Activated CD8-positive, alpha-beta T cell treated with anti-CD3 and anti-CD28 coated beads, Interleukin-2, amount 10 ng/mL, durations not matched to agents 7 days and 5 days (primary cell): Measurements from ENCODE around the gene PNMA6A. TPM values are rescaled to one million over a fixed set of nuclear protein-coding genes. Genes with fewer than 3 reads are reported as not detected.
"Not testable (repeated sequence)": the region's sequence is repeated elsewhere in the genome, so short reads cannot be mapped to it uniquely, and the experiment has no call there.

ENCODE experiments used
- ATAC-seq: fragments of 150-1000 bp; cut with Tn5 transposase; one replicate; pipeline ENCODE4 v1.10.0; 2021; ENCODE audit warnings: moderate library complexity
- CTCF ChIA-PET: fragments of 350-600 bp; sonication (Branson Sonifier 250); formaldehyde crosslinking; loops from one replicate; lab custom pipeline; 2021; ENCODE audit warnings: antibody characterized with exemption; lab: Charles Lee
- POLR2A ChIA-PET: fragments of 350-600 bp; sonication (Branson Sonifier 250); formaldehyde crosslinking; loops from one replicate; lab custom pipeline; 2021; ENCODE audit warnings: antibody characterized with exemption; lab: Charles Lee
- DNase-seq: peaks from one replicate; pipeline ENCODE4 v3.0.0-alpha.2; 2020
- H3K27ac Mint-ChIP-seq: one replicate; pipeline ENCODE4 v1.8.0; 2021; ENCODE audit warnings: mild to moderate bottlenecking, mixed read lengths
- H3K27me3 Mint-ChIP-seq: one replicate; pipeline ENCODE4 v1.8.0; 2021; ENCODE audit warnings: low read depth, mixed read lengths
- H3K36me3 Mint-ChIP-seq: one replicate; pipeline ENCODE4 v1.8.0; 2021; ENCODE audit warnings: low read depth, mixed read lengths
- H3K4me1 Mint-ChIP-seq: one replicate; pipeline ENCODE4 v1.8.0; 2021; ENCODE audit warnings: low read depth, mixed read lengths
- H3K4me3 Mint-ChIP-seq: one replicate; pipeline ENCODE4 v1.8.0; 2021; ENCODE audit warnings: mild to moderate bottlenecking, mixed read lengths
- H3K9me3 Mint-ChIP-seq: one replicate; pipeline ENCODE4 v1.8.0; 2022; ENCODE audit warnings: mixed read lengths; ENCODE audit not compliant: insufficient read depth
- total RNA-seq, 2 experiments: library from RNA; stranded (reverse); gene quantifications; one replicate each; pipeline ENCODE4 v1.2.3, GENCODE V29; 2021

The PNMA6A gene
- total RNA-seq = under 1 TPM; 0.10 to 0.24 TPM

- H3K4me1 Mint-ChIP-seq, H3K36me3 Mint-ChIP-seq, H3K9me3 Mint-ChIP-seq, POLR2A ChIA-PET, CTCF ChIA-PET, H3K27ac Mint-ChIP-seq, H3K4me3 Mint-ChIP-seq, DNase-seq, H3K27me3 Mint-ChIP-seq: not testable (repeated sequence)
- peak; percentile 76 for ATAC-seq
Observed at GRCh38 chrX:153071909-153072583, at the start of gene PNMA6A. Gene PNMA6A (plus strand): TSS chrX:153072454. CDS start chrX:153073063, 609 bp downstream.

GRCh38 chrX:153026501-153026900 lies 45.8 kb upstream of the PNMA6A start:
- H3K4me3 Mint-ChIP-seq, POLR2A ChIA-PET, H3K9me3 Mint-ChIP-seq, ATAC-seq, H3K4me1 Mint-ChIP-seq, H3K27ac Mint-ChIP-seq, CTCF ChIA-PET, H3K27me3 Mint-ChIP-seq, DNase-seq, H3K36me3 Mint-ChIP-seq: not testable (repeated sequence)

GRCh38 chrX:153028487-153028886 lies 43.8 kb upstream of the PNMA6A start:
- CTCF ChIA-PET, POLR2A ChIA-PET, H3K27ac Mint-ChIP-seq, ATAC-seq, DNase-seq, H3K27me3 Mint-ChIP-seq, H3K36me3 Mint-ChIP-seq, H3K4me3 Mint-ChIP-seq, H3K9me3 Mint-ChIP-seq: not testable (repeated sequence)
- H3K4me1 Mint-ChIP-seq = peaks cover 12% of the 10 kb centered on the region

- Mint-ChIP-seq H3K4me1 (peaks cover 12% of the 10 kb centered on the region), H3K36me3 (no peaks in the 10 kb centered on the region), H3K27ac (no peak overlapping the region), H3K4me3 (no peak overlapping the region), H3K9me3 (no peaks in the 10 kb centered on the region), H3K27me3 (no peaks in the 10 kb centered on the region)
- POLR2A ChIA-PET = no interaction called here
- DNase-seq = no peak
- CTCF ChIA-PET = no interaction called here
- ATAC-seq = no peak
Observed at GRCh38 chrX:153029162-153029561, 43.1 kb upstream of the PNMA6A start.

GRCh38 chrX:153029875-153030274 lies 42.4 kb upstream of the PNMA6A start:
- H3K4me3 Mint-ChIP-seq = no peak overlapping the region
- no peak for DNase-seq
- ChIA-PET POLR2A (no interaction called here), CTCF (no interaction called here)
- no peak overlapping the region for H3K27ac Mint-ChIP-seq
- no peaks in the 10 kb centered on the region for H3K9me3 Mint-ChIP-seq
- no peaks in the 10 kb centered on the region for H3K27me3 Mint-ChIP-seq
- H3K4me1 Mint-ChIP-seq = peaks cover 12% of the 10 kb centered on the region
- no peaks in the 10 kb centered on the region for H3K36me3 Mint-ChIP-seq
- no peak for ATAC-seq

GRCh38 chrX:153030801-153031200 lies 41.5 kb upstream of the PNMA6A start:
- Mint-ChIP-seq H3K4me1 (peaks cover 12% of the 10 kb centered on the region), H3K27me3 (no peaks in the 10 kb centered on the region), H3K36me3 (no peaks in the 10 kb centered on the region), H3K9me3 (no peaks in the 10 kb centered on the region), H3K27ac (no peak overlapping the region), H3K4me3 (no peak overlapping the region)
- DNase-seq (no peak), ATAC-seq (no peak)
- CTCF ChIA-PET = no interaction called here
- POLR2A ChIA-PET = no interaction called here

- Mint-ChIP-seq H3K27ac (peak overlapping the region; percentile 94), H3K27me3 (no peaks in the 10 kb centered on the region), H3K9me3 (no peaks in the 10 kb centered on the region), H3K36me3 (no peaks in the 10 kb centered on the region), H3K4me1 (peaks cover 12% of the 10 kb centered on the region), H3K4me3 (peak overlapping the region; percentile 79)
- peak; percentile 68 for DNase-seq
- ChIA-PET POLR2A (interaction anchor here (0.6 kb wide), 1 partner anchor 515 kb away, joined by 4 read pairs; no protein-coding TSS in a partner anchor), CTCF (interaction anchor here (0.8 to 1.9 kb wide), 25 partner anchors 8 to 631 kb away, joined by 3 to 10 read pairs (median 4); partner anchors contain the start of genes DUSP9, HAUS7 and ZNF275)
- peak; percentile 83 for ATAC-seq
Observed at GRCh38 chrX:153032397-153033118, 39.7 kb upstream of the PNMA6A start.

- Mint-ChIP-seq H3K27me3 (no peaks in the 10 kb centered on the region), H3K4me3 (no peak overlapping the region), H3K4me1 (no peaks in the 10 kb centered on the region), H3K36me3 (peaks cover 8% of the 10 kb centered on the region), H3K9me3 (peaks cover 6% of the 10 kb centered on the region), H3K27ac (no peak overlapping the region)
- ChIA-PET POLR2A (no interaction called here), CTCF (no interaction called here)
- no peak for ATAC-seq
- no peak for DNase-seq
Observed at GRCh38 chrX:153049093-153049492, 23.2 kb upstream of the PNMA6A start.

- DNase-seq = no peak
- Mint-ChIP-seq H3K9me3 (peaks cover 6% of the 10 kb centered on the region), H3K4me1 (no peaks in the 10 kb centered on the region), H3K4me3 (no peak overlapping the region), H3K36me3 (peaks cover 8% of the 10 kb centered on the region), H3K27me3 (no peaks in the 10 kb centered on the region), H3K27ac (no peak overlapping the region)
- ChIA-PET POLR2A (no interaction called here), CTCF (no interaction called here)
- no peak for ATAC-seq
Observed at GRCh38 chrX:153052534-153052933, 19.7 kb upstream of the PNMA6A start.

- ATAC-seq = no peak
- CTCF ChIA-PET = no interaction called here
- no peak within 1 kb of the TSS for H3K4me3 Mint-ChIP-seq
- H3K36me3 Mint-ChIP-seq = no peaks in the 10 kb centered on the region
- no peaks in the 10 kb centered on the region for H3K9me3 Mint-ChIP-seq
- H3K27me3 Mint-ChIP-seq = no peaks in the 10 kb centered on the region
- POLR2A ChIA-PET = no interaction called here
- H3K4me1 Mint-ChIP-seq = no peaks in the 10 kb centered on the region
- DNase-seq = no peak
- no peak within 1 kb of the TSS for H3K27ac Mint-ChIP-seq
Observed at GRCh38 chrX:153055871-153056749, 16.1 kb upstream of the PNMA6A start, which contains the start of gene PNMA3. Gene PNMA3 (plus strand): TSS chrX:153056470. CDS start chrX:153057056, 586 bp downstream.

GRCh38 chrX:153057281-153057680 lies 15.0 kb upstream of the PNMA6A start:
- Mint-ChIP-seq H3K9me3 (no peaks in the 10 kb centered on the region), H3K27me3 (no peaks in the 10 kb centered on the region), H3K4me3 (no peak overlapping the region), H3K4me1 (no peaks in the 10 kb centered on the region), H3K27ac (no peak overlapping the region), H3K36me3 (no peaks in the 10 kb centered on the region)
- DNase-seq = no peak
- no peak for ATAC-seq
- CTCF ChIA-PET = no interaction called here
- POLR2A ChIA-PET = no interaction called here
